Measurements from ENCODE around the gene EML5.
"Not testable (repeated sequence)": the region's sequence is repeated elsewhere in the genome, so short reads cannot be mapped to it uniquely, and the experiment has no call there.

Gene EML5

GRCh38 chr14:88799522-88799921, 6.8 kb upstream of the EML5 start:
- no peak for DNase-seq

GRCh38 chr14:88798156-88798555, 5.4 kb upstream of the EML5 start:
- DNase-seq: no peak

GRCh38 chr14:88793259-88793625, 489 bp upstream of the EML5 start:
- no peak for DNase-seq

GRCh38 chr14:88791629-88792472, 902 bp downstream of the EML5 start:
- no peak for DNase-seq

- no peak for DNase-seq
Observed at GRCh38 chr14:88791252-88791621, 1.5 kb downstream of the EML5 start.

- DNase-seq: no peak
Observed at GRCh38 chr14:88790501-88791251, 2.1 kb downstream of the EML5 start.

- DNase-seq: not testable (repeated sequence)
Observed at GRCh38 chr14:88789573-88789972, 3.2 kb downstream of the EML5 start.

- DNase-seq: no peak
Observed at GRCh38 chr14:88786715-88787114, 6.0 kb downstream of the EML5 start.

GRCh38 chr14:88785911-88786310, 6.8 kb downstream of the EML5 start:
- no peak for DNase-seq

GRCh38 chr14:88775532-88775931, 17.2 kb downstream of the EML5 start:
- no peak for DNase-seq

GRCh38 chr14:88770736-88771135, 22.0 kb downstream of the EML5 start:
- no peak for DNase-seq

GRCh38 chr14:88765130-88765529, 27.6 kb downstream of the EML5 start:
- no peak for DNase-seq

GRCh38 chr14:88753873-88754272, 38.9 kb downstream of the EML5 start:
- DNase-seq: no peak

GRCh38 chr14:88750945-88751344, 41.8 kb downstream of the EML5 start:
- no peak for DNase-seq

- no peak for DNase-seq
Observed at GRCh38 chr14:88750413-88750812, 42.3 kb downstream of the EML5 start.

- DNase-seq: no peak
Observed at GRCh38 chr14:88749139-88749538, 43.6 kb downstream of the EML5 start.

- DNase-seq: no peak
Observed at GRCh38 chr14:88748288-88748687, 44.5 kb downstream of the EML5 start.

GRCh38 chr14:88746052-88746451, 46.7 kb downstream of the EML5 start:
- DNase-seq: no peak

GRCh38 chr14:88737245-88737644, 55.5 kb downstream of the EML5 start:
- no peak for DNase-seq

- no peak for DNase-seq
Observed at GRCh38 chr14:88733121-88733520, 59.6 kb downstream of the EML5 start.

GRCh38 chr14:88729159-88729558, 63.6 kb downstream of the EML5 start:
- DNase-seq: no peak

GRCh38 chr14:88727057-88727456, 65.7 kb downstream of the EML5 start:
- no peak for DNase-seq

- no peak for DNase-seq
Observed at GRCh38 chr14:88710709-88711108, 82.0 kb downstream of the EML5 start.

- DNase-seq: no peak
Observed at GRCh38 chr14:88707088-88707487, 85.7 kb downstream of the EML5 start.
